Suprapubic skin (tissue), 4 donors: ENCODE results near the gene MYPOP. TPM values are rescaled to one million over a fixed set of nuclear protein-coding genes. Genes with fewer than 3 reads are reported as not detected.
"Not testable (repeated sequence)": the region's sequence is repeated elsewhere in the genome, so short reads cannot be mapped to it uniquely, and the experiment has no call there.

Source experiments
- DNase-seq, 2 donors: peaks; one replicate each; pipeline ENCODE4 v3.0.0-alpha.2; 2019; ENCODE audit warnings: low spot score in 2 of 2
- H3K27ac ChIP-seq: fragments of 200-600 bp; sonication (generic); one replicate; pipeline ENCODE4 v1.5.1; 2019
- H3K27me3 ChIP-seq: fragments of 200-600 bp; sonication (generic); one replicate; pipeline ENCODE4 v1.5.1; 2019
- H3K36me3 ChIP-seq: fragments of 200-600 bp; sonication (generic); one replicate; pipeline ENCODE4 v1.5.1; 2019
- H3K4me1 ChIP-seq: fragments of 200-600 bp; sonication (generic); one replicate; pipeline ENCODE4 v1.5.1; 2019
- H3K4me3 ChIP-seq: fragments of 200-600 bp; sonication (generic); one replicate; pipeline ENCODE4 v1.5.1; 2019; ENCODE audit warnings: mild to moderate bottlenecking
- H3K9me3 ChIP-seq: fragments of 200-600 bp; sonication (generic); one replicate; pipeline ENCODE4 v1.5.1; 2019
- CTCF ChIP-seq, 2 donors: fragments of 200-600 bp in 1 of 2; fragments of 450-650 bp in 1 of 2; sonication (generic) in 1 of 2; IDR thresholded peaks; one replicate each; pipeline ENCODE4 v1.5.1; 2016 to 2019; ENCODE audit warnings: antibody characterized with exemption in 2 of 2, mild to moderate bottlenecking in 1 of 2, moderate library complexity in 1 of 2
- EP300 ChIP-seq: sonication (generic); formaldehyde crosslinking; IDR thresholded peaks from one replicate; pipeline ENCODE4 v1.6.1; 2017; ENCODE audit warnings: antibody characterized with exemption
- POLR2A ChIP-seq, 2 donors: fragments of 450-650 bp; IDR thresholded peaks; one replicate each; pipeline ENCODE4 v1.6.1; 2017; ENCODE audit warnings: antibody characterized with exemption in 2 of 2, mild to moderate bottlenecking in 2 of 2, moderate library complexity in 2 of 2
- POLR2AphosphoS5 ChIP-seq, 3 donors: sonication (generic); formaldehyde crosslinking; IDR thresholded peaks; one replicate each; pipeline ENCODE4 v1.6.1; 2017; ENCODE audit warnings: antibody characterized with exemption in 3 of 3
- WGBS: methylation state at CpG from one replicate; pipeline ENCODE4 v1.1.5; 2018; 5-methylcytosine and 5-hydroxymethylcytosine counted together
- total RNA-seq, 4 donors: library from RNA; depleted of rRNA; stranded (reverse); fragments of >200 nt; gene quantifications; one replicate each; pipeline ENCODE4 v1.1.0, GENCODE V29; 2016

The MYPOP gene
- total RNA-seq, 4 donors from 2014 or later = 4.4 to 9.4 (median 6.5) TPM

DNA sequence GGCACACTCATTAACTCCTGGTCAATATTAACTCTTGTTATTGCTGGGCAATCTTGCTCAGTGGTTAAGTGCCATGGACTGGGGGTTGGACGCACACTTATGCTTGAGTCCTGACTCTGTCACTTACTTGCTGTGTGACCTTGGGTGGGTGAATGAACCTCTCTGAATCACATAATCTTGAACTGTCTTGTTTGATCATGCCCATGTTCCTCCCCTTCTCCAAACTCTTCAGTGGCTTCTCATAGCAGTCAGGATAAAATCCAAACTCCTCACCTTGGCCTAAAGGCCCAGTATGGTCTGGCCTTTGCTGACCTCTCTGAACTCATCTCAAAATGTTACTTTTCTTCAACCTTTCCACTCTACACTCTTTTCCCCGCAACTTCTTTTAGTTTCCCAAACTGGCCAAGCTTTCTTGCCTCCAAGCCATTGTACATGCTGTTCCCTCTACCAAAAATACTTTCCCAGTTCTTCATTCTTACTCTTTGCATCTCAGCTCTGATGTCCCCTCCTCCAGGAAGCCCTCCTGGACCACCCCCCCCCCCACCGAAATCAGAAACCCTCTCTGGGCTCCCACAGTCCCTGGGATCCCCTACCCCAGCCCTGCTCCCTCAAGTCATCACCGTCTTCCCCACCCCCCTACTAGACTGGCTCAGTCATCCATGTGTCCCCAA lies 2.4 kb downstream of the MYPOP start:
- DNase-seq = no peak
- WGBS = 95% methylated on average over 4 of the region's 4 CpGs
- TF ChIP-seq POLR2AphosphoS5 (IDR thresholded peaks at IDR 0.05) (no peak), CTCF (IDR thresholded peaks at IDR 0.05) (no peak), POLR2A (IDR thresholded peaks at IDR 0.05) (no peak), EP300 (no peak)
- peaks cover 38% of the 10 kb centered on the region for H3K36me3 ChIP-seq
- H3K27me3 ChIP-seq = no peaks in the 10 kb centered on the region
- H3K27ac ChIP-seq = no peak overlapping the region
- peaks cover 24% of the 10 kb centered on the region for H3K4me1 ChIP-seq
- H3K9me3 ChIP-seq = no peaks in the 10 kb centered on the region
- H3K4me3 ChIP-seq = no peak overlapping the region

GRCh38 chr19:45899253-45899652 lies 3.2 kb downstream of the MYPOP start:
- no peak for DNase-seq
- WGBS = 91% methylated on average over 7 of the region's 7 CpGs
- Histone ChIP-seq H3K36me3 (peaks cover 41% of the 10 kb centered on the region), H3K27me3 (no peaks in the 10 kb centered on the region), H3K4me3 (no peak overlapping the region), H3K9me3 (no peaks in the 10 kb centered on the region), H3K4me1 (peaks cover 24% of the 10 kb centered on the region), H3K27ac (no peak overlapping the region)
- no peak for TF ChIP-seq POLR2AphosphoS5 (IDR thresholded peaks at IDR 0.05)
- TF ChIP-seq POLR2A (IDR thresholded peaks at IDR 0.05) = no peak
- no peak for TF ChIP-seq EP300
- no peak for TF ChIP-seq CTCF (IDR thresholded peaks at IDR 0.05)

DNA sequence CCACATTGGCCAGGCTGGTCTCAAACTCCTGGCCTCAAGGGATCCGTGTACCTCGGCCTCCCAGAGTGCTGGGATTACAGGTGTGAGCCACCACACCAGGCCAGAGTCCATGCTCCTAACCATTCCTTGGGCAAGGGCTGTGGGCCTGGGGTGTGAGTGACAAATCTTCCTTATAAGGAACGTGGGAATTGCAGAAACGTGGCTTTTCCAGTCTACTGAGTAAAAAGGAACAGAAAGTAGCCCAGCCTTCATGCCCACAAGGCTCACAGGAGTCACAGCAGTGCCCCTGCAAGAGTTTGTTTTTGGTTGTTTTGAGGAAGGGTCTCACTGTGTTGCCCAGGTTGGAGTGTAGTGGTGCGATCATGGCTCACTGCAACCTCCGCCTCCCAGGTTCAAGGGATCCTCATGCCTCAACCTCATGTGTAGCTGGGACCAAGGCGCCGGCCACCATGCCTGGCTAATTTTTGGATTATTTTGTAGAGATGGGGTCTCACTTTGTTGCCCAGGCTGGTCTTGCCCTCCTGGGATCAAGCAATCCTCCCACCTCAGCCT lies 5.1 kb downstream of the MYPOP start:
- Histone ChIP-seq H3K36me3 (peaks cover 41% of the 10 kb centered on the region), H3K27ac (no peak overlapping the region), H3K27me3 (no peaks in the 10 kb centered on the region), H3K9me3 (no peaks in the 10 kb centered on the region), H3K4me1 (peaks cover 18% of the 10 kb centered on the region), H3K4me3 (no peak overlapping the region)
- no peak for DNase-seq
- WGBS = 88% methylated on average over 8 of the region's 8 CpGs
- TF ChIP-seq POLR2AphosphoS5 (IDR thresholded peaks at IDR 0.05) (no peak), CTCF (IDR thresholded peaks at IDR 0.05) (no peak), POLR2A (IDR thresholded peaks at IDR 0.05) (no peak), EP300 (no peak)

DNA sequence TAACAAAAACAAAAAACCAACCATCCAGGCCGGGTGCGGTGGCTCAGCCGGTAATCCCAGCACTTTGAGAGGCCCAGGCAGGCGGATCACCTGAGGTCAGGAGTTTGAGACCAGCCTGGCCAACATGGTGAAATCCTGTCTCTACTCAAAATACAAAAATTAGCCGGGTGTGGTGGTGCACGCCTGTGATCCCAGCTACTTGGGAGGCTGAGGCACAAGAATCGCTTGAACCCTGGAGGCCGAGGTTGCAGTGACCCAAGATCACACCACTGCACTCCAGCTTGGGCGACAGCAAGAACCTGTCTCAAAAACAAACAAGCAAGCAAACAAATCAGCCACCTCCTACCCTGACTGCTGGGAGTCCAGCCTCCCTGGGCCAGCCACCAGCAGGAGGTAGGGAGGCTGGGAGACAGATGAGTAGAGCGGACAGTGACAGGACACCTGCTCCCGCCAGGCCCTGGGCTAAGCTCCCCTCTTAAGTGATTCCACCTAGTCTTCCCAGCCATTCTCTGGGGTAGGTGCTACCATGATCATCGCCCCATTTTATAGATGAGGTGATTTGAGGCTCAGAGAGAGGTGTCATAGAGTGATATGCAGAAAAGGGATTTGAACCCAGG lies 6.3 kb downstream of the MYPOP start:
- not testable (repeated sequence) for H3K27me3 ChIP-seq, H3K9me3 ChIP-seq, H3K4me1 ChIP-seq, H3K27ac ChIP-seq, H3K4me3 ChIP-seq, DNase-seq
- H3K36me3 ChIP-seq = peaks cover 45% of the 10 kb centered on the region
- WGBS = 94% methylated on average over 12 of the region's 12 CpGs

DNA sequence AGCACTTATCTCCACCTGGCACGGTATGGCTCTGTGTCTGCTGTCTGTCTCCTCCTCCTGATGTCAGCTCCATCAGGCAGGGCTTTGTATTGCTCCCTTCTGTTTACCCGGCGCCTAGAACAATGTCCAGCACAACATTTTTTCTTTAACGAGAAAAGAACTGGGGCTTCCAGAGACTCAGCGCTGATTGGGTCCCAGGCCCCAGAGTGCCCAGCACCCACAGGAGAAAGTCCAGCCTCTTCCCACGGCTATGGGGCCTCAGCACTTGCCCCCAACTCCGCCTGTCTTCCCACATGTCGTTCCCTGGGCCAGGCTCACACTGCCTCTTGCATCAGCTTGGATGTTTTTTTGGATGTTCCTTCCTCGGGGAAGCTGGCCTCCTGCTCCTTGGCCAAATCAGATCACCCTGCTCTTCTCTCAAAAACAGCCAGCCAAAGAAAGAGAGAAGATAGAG lies 6.9 kb downstream of the MYPOP start:
- Histone ChIP-seq H3K36me3 (peaks cover 50% of the 10 kb centered on the region), H3K4me3 (no peak overlapping the region), H3K27ac (no peak overlapping the region), H3K9me3 (no peaks in the 10 kb centered on the region), H3K27me3 (no peaks in the 10 kb centered on the region), H3K4me1 (peaks cover 3% of the 10 kb centered on the region)
- 83% methylated on average over 9 of the region's 9 CpGs for WGBS
- no peak for DNase-seq
- TF ChIP-seq EP300 (no peak), POLR2AphosphoS5 (IDR thresholded peaks at IDR 0.05) (no peak), POLR2A (IDR thresholded peaks at IDR 0.05) (no peak), CTCF (IDR thresholded peaks at IDR 0.05) (no peak)
